ENCODE results near the gene SMYD2.

SMYD2 gene

GRCh38 chr1:214328770-214329469 is 48.0 kb downstream of the SMYD2 start:
- peak; percentile 95 for TF ChIP-seq CTCF (IDR thresholded peaks at IDR 0.05; ENCODE audit: borderline replicate concordance, control extremely low read depth, extremely low read depth, insufficient read depth, missing control alignments)
- in situ Hi-C loops (cut with MboI; ENCODE audit: low sequenced_read_pairs, unreplicated experiment): no loop called here
- peak; percentile 82 for DNase-seq (ENCODE audit: low spot score)

- no peak for DNase-seq (ENCODE audit: low spot score)
- TF ChIP-seq CTCF (IDR thresholded peaks at IDR 0.05; ENCODE audit: borderline replicate concordance, control extremely low read depth, extremely low read depth, insufficient read depth, missing control alignments): no peak
- in situ Hi-C loops (cut with MboI; ENCODE audit: low sequenced_read_pairs, unreplicated experiment): loop anchor here (10.0 kb wide), 1 partner anchor 255 kb away; no protein-coding TSS in a partner anchor
Observed at GRCh38 chr1:214329470-214330220, 48.7 kb downstream of the SMYD2 start.

GRCh38 chr1:214330222-214330621 is 49.3 kb downstream of the SMYD2 start:
- DNase-seq (ENCODE audit: low spot score): no peak
- in situ Hi-C loops (cut with MboI; ENCODE audit: low sequenced_read_pairs, unreplicated experiment): loop anchor here (10.0 kb wide), 1 partner anchor 255 kb away; no protein-coding TSS in a partner anchor
- no peak for TF ChIP-seq CTCF (IDR thresholded peaks at IDR 0.05; ENCODE audit: borderline replicate concordance, control extremely low read depth, extremely low read depth, insufficient read depth, missing control alignments)

- TF ChIP-seq CTCF (IDR thresholded peaks at IDR 0.05; ENCODE audit: borderline replicate concordance, control extremely low read depth, extremely low read depth, insufficient read depth, missing control alignments): no peak
- in situ Hi-C loops (cut with MboI; ENCODE audit: low sequenced_read_pairs, unreplicated experiment): loop anchor here (10.0 kb wide), 1 partner anchor 254 kb away; no protein-coding TSS in a partner anchor
- no peak for DNase-seq (ENCODE audit: low spot score)
Observed at GRCh38 chr1:214330715-214331114, 49.8 kb downstream of the SMYD2 start.

- in situ Hi-C loops (cut with MboI; ENCODE audit: low sequenced_read_pairs, unreplicated experiment): loop anchor here (10.0 kb wide), 1 partner anchor 254 kb away; no protein-coding TSS in a partner anchor
- DNase-seq (ENCODE audit: low spot score): no peak
Observed at GRCh38 chr1:214331180-214331579, 50.2 kb downstream of the SMYD2 start.

More at GRCh38 chr1:214331180-214331579, 50.2 kb downstream of the SMYD2 start:
- no peak for TF ChIP-seq CTCF (IDR thresholded peaks at IDR 0.05; ENCODE audit: borderline replicate concordance, control extremely low read depth, extremely low read depth, insufficient read depth, missing control alignments)

Measured in GM13976 (cell line).